Activated T-helper 1 cell treated with anti-CD3 and anti-CD28 coated beads, Interleukin-12 subunit alpha, Interleukin-12 subunit beta, Interleukin-2, Interleukin-4 antibody, amounts not matched to agents 30 ng/mL and 10 ng/mL and 1 ng/mL, durations not matched to agents 14 hours and 24 hours and 36 hours (primary cell): ENCODE data around the gene WWC2. TPM values are rescaled to one million over a fixed set of nuclear protein-coding genes. Genes with fewer than 3 reads are reported as not detected.

ENCODE experiments used
- DNase-seq: peaks from one replicate; pipeline ENCODE4 v3.0.0; 2021; ENCODE audit warnings: low spot score
- H3K27ac Mint-ChIP-seq: one replicate; pipeline ENCODE4 v1.8.0; 2021; ENCODE audit warnings: mild to moderate bottlenecking, mixed read lengths
- H3K27me3 Mint-ChIP-seq: one replicate; pipeline ENCODE4 v1.8.0; 2022; ENCODE audit warnings: mild to moderate bottlenecking, moderate library complexity, mixed read lengths; ENCODE audit not compliant: insufficient read depth
- H3K36me3 Mint-ChIP-seq: one replicate; pipeline ENCODE4 v1.8.0; 2021; ENCODE audit warnings: low read depth, mixed read lengths
- H3K4me1 Mint-ChIP-seq: one replicate; pipeline ENCODE4 v1.8.0; 2021; ENCODE audit warnings: low read depth, mixed read lengths
- H3K4me3 Mint-ChIP-seq: one replicate; pipeline ENCODE4 v1.8.0; 2021; ENCODE audit warnings: mild to moderate bottlenecking, moderate library complexity, mixed read lengths
- H3K9me3 Mint-ChIP-seq: one replicate; pipeline ENCODE4 v1.8.0; 2021; ENCODE audit warnings: mixed read lengths
- intact Hi-C: fragments of 100-400 bp; cut with micrococcal nuclease; formaldehyde crosslinking; loops from one replicate; pipeline ENCODE4 v1.15.1; 2024
- total RNA-seq: library from RNA; stranded (reverse); gene quantifications from 2 replicates; pipeline ENCODE4 v1.2.3, GENCODE V29; 2022

The WWC2 gene
- total RNA-seq, 1 donor from 2014 or later, result 0.75 TPM

GRCh38 chr4:183347146-183347545 is 248.1 kb downstream of the WWC2 start:
- Mint-ChIP-seq H3K36me3 (no peaks in the 10 kb centered on the region), H3K4me1 (peaks cover 6% of the 10 kb centered on the region), H3K27me3 (peaks cover 6% of the 10 kb centered on the region), H3K4me3 (no peak overlapping the region), H3K27ac (no peak overlapping the region), H3K9me3 (no peaks in the 10 kb centered on the region)
- DNase-seq, result no peak
- intact Hi-C loops, result no loop called here

GRCh38 chr4:183347566-183347965 is 248.5 kb downstream of the WWC2 start:
- DNase-seq, result no peak
- Mint-ChIP-seq H3K36me3 (no peaks in the 10 kb centered on the region), H3K4me1 (peaks cover 6% of the 10 kb centered on the region), H3K4me3 (no peak overlapping the region), H3K9me3 (no peaks in the 10 kb centered on the region), H3K27ac (no peak overlapping the region), H3K27me3 (peaks cover 6% of the 10 kb centered on the region)
- intact Hi-C loops, result no loop called here

DNA sequence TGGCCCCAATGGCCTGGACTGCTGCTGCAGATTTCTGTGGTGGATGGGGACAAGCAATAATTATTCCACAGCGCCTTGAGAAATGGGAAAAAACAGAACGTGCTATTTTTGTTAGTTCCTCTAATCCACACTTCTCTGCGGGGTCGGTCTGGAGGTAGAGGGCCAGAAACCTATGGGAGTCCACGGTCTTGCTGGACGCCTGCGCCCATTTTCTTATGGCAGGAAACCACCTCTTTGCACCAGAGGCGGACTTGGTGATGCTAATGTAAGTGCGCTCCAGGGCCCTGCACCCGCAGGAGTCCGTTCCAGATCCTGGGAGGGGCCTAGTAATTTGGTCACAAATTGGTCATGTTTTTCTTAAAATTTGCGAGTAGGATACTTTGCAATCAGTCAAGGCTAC is 249.1 kb downstream of the WWC2 start:
- Mint-ChIP-seq H3K36me3 (no peaks in the 10 kb centered on the region), H3K4me3 (no peak overlapping the region), H3K27ac (no peak overlapping the region), H3K9me3 (no peaks in the 10 kb centered on the region), H3K4me1 (peaks cover 6% of the 10 kb centered on the region), H3K27me3 (peaks cover 4% of the 10 kb centered on the region)
- intact Hi-C loops, result no loop called here
- no peak for DNase-seq

GRCh38 chr4:183348706-183349659 is 249.9 kb downstream of the WWC2 start:
- no peak overlapping the region for H3K27ac Mint-ChIP-seq

DNA sequence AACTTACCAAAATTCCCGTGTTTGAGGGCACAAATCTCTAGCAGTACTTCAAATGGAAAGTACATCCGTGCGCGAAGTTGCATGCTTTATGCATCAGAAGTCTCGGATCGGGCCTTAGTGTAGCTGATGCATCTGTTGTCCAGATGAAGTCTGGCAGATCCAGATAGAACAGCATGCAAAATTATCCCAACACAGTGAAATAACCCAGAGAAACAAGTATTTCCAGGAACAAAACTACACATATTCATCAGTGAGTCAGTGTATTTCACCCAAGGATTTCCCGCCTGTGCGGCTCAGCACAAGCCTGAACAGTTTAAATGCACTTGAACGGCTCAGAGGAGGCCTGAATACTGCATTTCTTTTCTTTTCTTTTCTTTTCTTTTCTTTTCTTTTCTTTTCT is 250.6 kb downstream of the WWC2 start:
- Mint-ChIP-seq H3K4me1 (peaks cover 6% of the 10 kb centered on the region), H3K9me3 (no peaks in the 10 kb centered on the region), H3K27ac (no peak overlapping the region), H3K36me3 (no peaks in the 10 kb centered on the region), H3K4me3 (no peak overlapping the region), H3K27me3 (no peaks in the 10 kb centered on the region)
- no peak for DNase-seq
- intact Hi-C loops, result no loop called here

More at GRCh38 chr4:183348706-183349659, 249.9 kb downstream of the WWC2 start:
- Mint-ChIP-seq H3K4me3 (no peak overlapping the region), H3K36me3 (no peaks in the 10 kb centered on the region), H3K27me3 (peaks cover 2% of the 10 kb centered on the region), H3K4me1 (peaks cover 6% of the 10 kb centered on the region), H3K9me3 (no peaks in the 10 kb centered on the region)
- DNase-seq, result no peak
- intact Hi-C loops, result no loop called here

GRCh38 chr4:183350317-183351071 is 251.4 kb downstream of the WWC2 start:
- peaks cover 6% of the 10 kb centered on the region for H3K4me1 Mint-ChIP-seq
- H3K4me3 Mint-ChIP-seq, result no peak overlapping the region
- no peaks in the 10 kb centered on the region for H3K9me3 Mint-ChIP-seq
- DNase-seq, result no peak
- H3K27me3 Mint-ChIP-seq, result no peaks in the 10 kb centered on the region
- no peaks in the 10 kb centered on the region for H3K36me3 Mint-ChIP-seq
- no peak overlapping the region for H3K27ac Mint-ChIP-seq
- intact Hi-C loops, result no loop called here

DNA sequence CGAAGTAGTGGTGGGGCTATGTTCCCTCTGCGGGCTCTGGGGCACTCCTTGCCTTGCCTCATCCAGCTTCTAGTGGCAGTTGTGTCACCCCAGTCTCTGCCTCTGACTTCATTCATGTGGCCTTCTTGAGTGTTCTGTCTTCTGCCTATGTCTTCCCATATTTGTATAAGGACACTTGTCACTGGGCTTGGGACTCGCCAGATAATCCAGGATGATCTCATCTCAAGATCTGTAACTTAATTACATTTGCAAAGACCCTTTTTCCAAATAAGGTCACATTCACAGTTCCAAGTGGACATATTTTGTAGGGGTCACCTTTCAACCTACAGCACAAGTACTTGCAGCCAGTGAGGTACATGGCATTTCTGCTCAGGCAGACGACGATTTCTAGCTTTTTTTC is 253.5 kb downstream of the WWC2 start:
- intact Hi-C loops, result no loop called here
- Mint-ChIP-seq H3K36me3 (no peaks in the 10 kb centered on the region), H3K4me1 (peaks cover 6% of the 10 kb centered on the region), H3K27ac (no peak overlapping the region), H3K4me3 (no peak overlapping the region), H3K9me3 (no peaks in the 10 kb centered on the region), H3K27me3 (no peaks in the 10 kb centered on the region)
- no peak for DNase-seq

GRCh38 chr4:183353557-183353956 is 254.5 kb downstream of the WWC2 start:
- peaks cover 6% of the 10 kb centered on the region for H3K4me1 Mint-ChIP-seq
- intact Hi-C loops, result no loop called here
- no peaks in the 10 kb centered on the region for H3K36me3 Mint-ChIP-seq
- no peaks in the 10 kb centered on the region for H3K9me3 Mint-ChIP-seq
- DNase-seq, result no peak
- no peaks in the 10 kb centered on the region for H3K27me3 Mint-ChIP-seq
- H3K4me3 Mint-ChIP-seq, result no peak overlapping the region
- no peak overlapping the region for H3K27ac Mint-ChIP-seq

- intact Hi-C loops, result no loop called here
- Mint-ChIP-seq H3K4me3 (no peak overlapping the region), H3K9me3 (no peaks in the 10 kb centered on the region), H3K36me3 (no peaks in the 10 kb centered on the region), H3K27ac (no peak overlapping the region), H3K27me3 (no peaks in the 10 kb centered on the region), H3K4me1 (peaks cover 4% of the 10 kb centered on the region)
- no peak for DNase-seq
Observed at GRCh38 chr4:183354219-183354618, 255.2 kb downstream of the WWC2 start.

DNA sequence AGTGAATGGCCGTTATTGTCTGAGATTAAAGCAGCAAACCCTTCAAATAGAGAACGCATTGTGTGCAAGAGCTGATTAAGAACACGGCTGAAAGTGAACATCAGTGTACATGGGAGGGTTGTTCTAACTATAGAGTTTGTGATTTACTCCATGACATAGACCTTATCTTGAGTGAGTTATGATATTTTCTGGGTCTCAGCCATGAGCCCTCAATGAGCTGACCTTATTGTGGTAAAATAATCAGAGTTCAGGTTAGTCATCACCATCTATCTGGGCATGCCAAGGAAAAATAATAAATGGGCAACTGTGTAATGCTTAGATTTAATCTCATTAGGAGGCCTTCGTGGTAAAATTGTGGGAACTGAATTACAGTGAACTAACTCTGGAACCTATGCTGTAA is 256.3 kb downstream of the WWC2 start:
- H3K27ac Mint-ChIP-seq, result no peak overlapping the region
- no peaks in the 10 kb centered on the region for H3K36me3 Mint-ChIP-seq
- DNase-seq, result no peak
- no peaks in the 10 kb centered on the region for H3K9me3 Mint-ChIP-seq
- intact Hi-C loops, result no loop called here
- no peak overlapping the region for H3K4me3 Mint-ChIP-seq
- no peaks in the 10 kb centered on the region for H3K4me1 Mint-ChIP-seq
- H3K27me3 Mint-ChIP-seq, result no peaks in the 10 kb centered on the region

DNA sequence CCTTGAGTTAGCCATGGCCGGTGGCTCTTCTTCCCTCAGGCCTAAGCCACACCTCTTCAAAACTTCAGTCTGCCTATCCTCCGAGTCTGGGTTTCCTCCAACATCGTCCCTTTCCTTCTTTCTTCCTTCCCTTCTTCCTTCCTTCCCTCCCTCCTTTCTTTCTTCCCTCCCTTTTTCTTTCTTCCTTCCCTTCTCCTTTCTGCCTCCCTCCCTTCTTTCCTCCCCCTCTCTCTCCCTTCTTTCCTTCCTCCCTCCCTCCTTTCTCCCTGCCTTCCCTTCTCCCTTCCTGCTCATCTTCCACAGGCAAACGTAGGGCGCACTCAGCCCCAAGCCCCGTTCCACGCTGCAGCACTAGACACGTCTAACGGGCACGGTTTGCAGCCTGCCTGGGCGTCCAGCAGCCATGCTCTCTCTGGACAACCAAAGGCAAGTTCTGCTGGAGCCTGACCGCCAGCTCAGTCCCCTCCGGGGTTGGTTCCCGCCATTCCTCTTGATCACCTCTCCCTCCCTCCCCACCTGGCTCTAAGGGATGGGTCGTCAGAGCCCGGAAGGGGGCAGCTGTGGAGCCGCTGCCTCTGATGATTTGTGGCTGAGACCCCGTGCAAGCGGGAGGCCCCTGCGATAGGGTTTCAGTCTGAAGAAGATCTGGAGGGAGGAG is 257.2 kb downstream of the WWC2 start:
- no peak overlapping the region for H3K4me3 Mint-ChIP-seq
- no peaks in the 10 kb centered on the region for H3K9me3 Mint-ChIP-seq
- no peaks in the 10 kb centered on the region for H3K27me3 Mint-ChIP-seq
- H3K4me1 Mint-ChIP-seq, result no peaks in the 10 kb centered on the region
- intact Hi-C loops, result no loop called here
- no peak for DNase-seq
- H3K27ac Mint-ChIP-seq, result no peak overlapping the region
- H3K36me3 Mint-ChIP-seq, result no peaks in the 10 kb centered on the region

DNA sequence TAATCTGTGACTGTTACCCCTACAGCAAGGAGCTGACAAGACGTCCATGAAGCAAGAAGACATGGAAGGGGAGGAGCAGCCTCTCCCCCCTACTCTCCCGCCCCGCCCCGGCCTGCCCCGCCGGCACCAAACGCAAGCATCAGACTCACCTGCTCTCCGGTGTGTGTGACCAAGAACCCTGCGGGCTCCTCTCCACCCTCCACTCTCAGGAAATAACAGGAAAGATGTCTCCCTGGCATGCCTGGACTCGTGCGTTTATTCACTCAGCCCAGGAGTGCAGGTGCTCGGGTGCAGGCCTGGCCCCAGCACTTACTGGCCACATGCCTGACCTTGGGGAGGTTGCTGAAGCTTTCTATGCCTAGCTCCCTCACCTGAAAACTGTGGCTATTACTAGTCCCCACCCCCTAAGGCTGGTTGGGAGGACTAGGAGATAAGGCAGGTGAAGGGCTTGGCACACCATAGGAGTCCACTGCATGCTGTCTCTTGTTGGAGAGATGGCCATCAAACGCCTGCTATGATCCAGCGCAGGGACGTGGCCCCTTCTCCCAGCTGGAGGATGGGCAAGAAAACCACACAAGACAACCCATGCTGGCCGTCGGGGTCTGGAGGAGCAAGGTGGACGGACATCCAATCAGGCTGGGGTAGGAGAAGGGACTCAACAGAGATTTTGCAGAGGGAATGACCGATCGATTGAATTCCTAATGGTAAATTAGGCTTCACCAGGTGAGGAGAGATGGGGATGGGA is 258.0 kb downstream of the WWC2 start:
- H3K4me1 Mint-ChIP-seq, result no peaks in the 10 kb centered on the region

More for the DNA sequence above, 258.0 kb downstream of the WWC2 start:
- intact Hi-C loops, result no loop called here
- DNase-seq, result no peak
- Mint-ChIP-seq H3K36me3 (no peaks in the 10 kb centered on the region), H3K4me3 (no peak overlapping the region), H3K9me3 (no peaks in the 10 kb centered on the region), H3K27ac (no peak overlapping the region), H3K27me3 (no peaks in the 10 kb centered on the region)
